Stimulated activated CD8-positive, alpha-beta memory T cell treated with anti-CD3 and anti-CD28 coated beads, Interleukin-12 subunit alpha, Interleukin-12 subunit beta, amount 100 ng/mL, for 4 hours (primary cell): ENCODE results near the gene METTL16.
A peak's percentile ranks its signal among the peaks of the same experiment; 100 is the strongest.
"Not testable (repeated sequence)": the region's sequence is repeated elsewhere in the genome, so short reads cannot be mapped to it uniquely, and the experiment has no call there.

Source experiments
- DNase-seq: peaks from one replicate; pipeline ENCODE4 v3.0.0-alpha.2; 2020; ENCODE audit warnings: low read depth

The METTL16 gene

GRCh38 chr17:2450016-2450650, 61.6 kb downstream of the METTL16 start:
- DNase-seq: no peak

DNA sequence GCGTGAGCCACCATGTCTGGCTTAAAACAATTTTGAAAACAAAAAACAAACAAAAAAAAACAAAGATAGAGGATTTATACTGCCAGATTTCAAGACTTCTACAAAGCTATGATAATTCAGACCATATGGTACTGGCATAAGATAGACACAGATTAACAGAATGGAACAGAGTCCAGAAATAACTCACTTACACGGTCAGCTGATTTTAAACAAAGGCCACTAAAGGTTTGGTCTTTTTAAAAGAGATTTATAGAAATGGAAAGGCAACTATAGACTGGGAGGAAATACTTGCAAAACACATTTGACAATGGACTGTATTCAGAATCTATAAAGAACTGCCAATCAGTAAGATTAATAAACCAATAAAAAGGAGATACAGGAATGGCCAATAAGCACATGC, 62.2 kb downstream of the METTL16 start:
- no peak for DNase-seq

- DNase-seq: not testable (repeated sequence)
Measured at GRCh38 chr17:2447479-2447878, 64.2 kb downstream of the METTL16 start.

DNA sequence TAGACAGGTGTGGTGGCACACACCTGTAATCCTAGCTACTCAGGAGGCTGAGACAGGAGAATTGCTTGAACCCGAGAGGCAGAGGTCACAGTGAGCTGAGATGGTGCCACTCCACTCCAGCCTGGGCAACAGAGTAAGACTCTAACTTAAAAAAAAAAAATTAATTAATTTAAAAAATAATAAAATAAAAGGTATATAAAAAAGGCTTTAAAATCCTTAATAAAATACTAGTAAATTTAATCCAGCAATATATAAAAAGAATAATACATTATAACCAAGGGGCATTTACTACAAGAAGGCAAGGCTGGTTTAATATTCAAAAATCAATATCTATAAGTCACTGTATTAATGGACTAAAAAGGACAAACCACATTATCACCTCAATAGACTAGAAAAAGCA, 66.0 kb downstream of the METTL16 start:
- DNase-seq: no peak

GRCh38 chr17:2444382-2444781, 67.3 kb downstream of the METTL16 start:
- no peak for DNase-seq

DNA sequence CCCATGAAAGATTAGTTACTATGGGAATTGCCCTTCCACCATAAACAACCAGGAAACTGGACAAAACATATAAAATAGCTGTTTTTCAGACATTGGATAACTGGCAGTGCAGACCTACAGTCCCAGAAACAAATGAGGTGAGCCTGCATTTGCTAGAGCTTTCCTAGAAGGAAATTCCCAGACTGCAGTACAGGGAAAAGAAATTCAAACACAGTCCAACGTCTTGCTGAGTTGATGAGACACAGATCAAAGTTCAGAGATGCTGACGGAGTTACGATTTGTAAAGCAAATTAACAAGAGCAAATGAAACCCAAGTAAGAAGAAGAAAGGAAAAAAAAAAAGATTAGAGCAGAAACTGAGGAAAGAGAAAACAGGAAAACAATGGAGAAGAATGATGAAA, 69.5 kb downstream of the METTL16 start:
- no peak for DNase-seq

GRCh38 chr17:2440930-2441329, 70.8 kb downstream of the METTL16 start:
- no peak for DNase-seq

GRCh38 chr17:2439997-2440396, 71.7 kb downstream of the METTL16 start:
- not testable (repeated sequence) for DNase-seq

DNA sequence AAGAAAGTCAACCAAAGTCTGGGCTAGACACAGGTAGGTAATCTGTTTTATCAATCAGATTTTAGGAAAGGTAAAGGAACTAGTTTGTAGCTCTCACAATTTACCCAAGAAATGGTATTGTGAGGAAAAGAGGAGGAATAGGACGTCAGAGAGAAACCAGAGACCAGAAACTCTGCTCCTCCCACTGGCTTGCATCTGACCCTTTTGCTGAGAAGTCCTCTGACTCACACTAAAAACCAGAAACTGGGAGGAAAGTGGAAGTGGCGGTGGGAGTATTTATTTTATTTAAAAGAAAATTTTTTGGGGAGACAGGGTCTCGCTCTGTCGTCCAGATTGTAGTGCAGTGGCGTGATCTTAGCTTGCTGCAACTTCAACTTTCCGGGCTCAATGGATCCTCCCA, 72.9 kb downstream of the METTL16 start:
- no peak for DNase-seq

DNA sequence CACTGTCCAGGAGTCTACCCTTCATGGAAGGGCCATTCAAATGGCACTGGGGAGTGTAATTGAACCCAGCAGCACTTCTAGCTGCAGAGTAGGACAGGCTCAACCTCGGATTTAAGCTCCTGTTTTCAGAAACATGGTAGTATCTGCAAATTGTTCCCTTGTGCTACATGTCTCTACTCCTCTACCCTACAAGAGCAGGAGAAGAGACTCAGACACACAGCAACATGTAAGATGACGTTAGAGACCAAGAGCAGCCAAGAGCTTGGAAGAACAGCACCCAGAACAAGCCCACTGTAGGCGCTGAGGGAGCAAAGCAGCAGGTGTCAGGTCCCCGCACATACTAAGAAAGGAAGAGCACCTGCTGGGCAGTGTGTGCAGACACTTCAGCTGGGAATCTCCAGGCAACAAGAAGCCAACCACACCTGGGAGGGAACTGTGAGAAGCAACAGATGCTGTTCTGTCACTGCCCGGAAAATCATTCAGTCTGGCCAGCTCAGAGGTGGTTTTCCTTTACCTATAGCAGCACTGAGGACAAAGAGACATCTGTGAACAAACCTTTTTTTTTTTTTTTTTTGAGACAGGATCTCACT, 75.3 kb downstream of the METTL16 start:
- DNase-seq: no peak

DNA sequence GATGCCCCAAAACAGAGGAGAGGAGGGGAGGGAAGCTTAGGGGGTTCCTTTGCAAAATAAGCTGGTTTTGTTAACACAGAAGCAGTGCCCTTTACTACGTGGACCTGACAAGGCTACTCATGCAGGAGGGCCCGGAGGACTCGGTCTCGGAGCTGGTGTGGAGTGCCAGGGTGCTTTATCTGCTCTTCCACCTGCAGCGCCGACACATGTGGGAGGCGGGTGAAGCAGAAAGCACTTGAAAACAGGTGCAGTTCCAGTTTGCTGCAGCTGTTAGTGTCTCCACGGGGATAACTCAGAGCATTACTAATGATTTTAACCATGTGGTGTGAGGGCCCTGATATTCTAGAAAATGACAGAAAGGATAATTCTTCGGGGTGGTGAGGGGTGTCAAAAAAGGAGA, 75.8 kb downstream of the METTL16 start:
- no peak for DNase-seq

DNA sequence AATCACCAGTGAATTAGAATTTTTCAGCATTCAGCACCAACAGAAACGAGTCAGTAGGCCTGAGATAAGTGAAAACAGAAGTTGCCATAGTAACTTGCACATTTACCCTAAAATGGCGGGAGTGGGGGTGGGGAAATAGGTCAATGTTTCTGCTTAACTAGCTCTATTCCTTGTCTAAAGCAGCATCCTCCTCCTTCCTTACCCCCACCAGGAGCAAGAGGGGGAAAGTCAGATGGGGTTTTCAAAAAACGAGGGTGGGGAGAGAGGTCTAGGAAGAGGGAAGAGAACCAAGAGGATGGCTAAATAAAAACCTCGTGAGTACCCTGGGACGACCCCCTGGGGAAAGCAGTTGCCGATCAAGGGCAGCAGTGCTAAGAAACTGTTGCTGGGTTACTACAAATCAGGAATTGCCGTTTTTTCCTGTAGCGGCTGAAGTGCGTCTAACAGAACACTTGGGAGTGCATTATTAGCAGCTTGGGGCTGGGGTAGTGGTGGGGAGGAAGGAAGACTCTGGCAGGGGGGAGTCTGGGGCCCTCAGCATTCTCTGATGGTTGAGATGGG, 76.4 kb downstream of the METTL16 start:
- no peak for DNase-seq

DNA sequence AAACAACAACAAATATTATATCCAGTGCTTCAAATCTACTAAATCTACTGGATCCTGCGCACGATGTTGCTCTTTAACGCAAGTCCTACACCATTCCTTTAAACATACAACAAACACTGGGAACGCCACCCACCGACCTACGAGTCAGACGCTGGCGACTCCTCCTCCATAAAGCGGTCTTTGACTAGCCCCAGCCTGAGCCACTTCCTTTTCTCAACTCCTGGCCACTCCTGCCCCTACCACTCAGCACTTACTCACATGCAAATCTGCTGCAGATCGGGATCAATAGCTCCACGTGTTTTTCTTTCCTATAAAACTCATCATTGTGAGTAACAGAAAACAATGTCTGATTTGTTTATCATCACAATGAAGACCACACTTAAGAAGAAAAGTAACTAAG, 78.0 kb downstream of the METTL16 start:
- DNase-seq: no peak

GRCh38 chr17:2427910-2428309, 83.8 kb downstream of the METTL16 start:
- no peak for DNase-seq

DNA sequence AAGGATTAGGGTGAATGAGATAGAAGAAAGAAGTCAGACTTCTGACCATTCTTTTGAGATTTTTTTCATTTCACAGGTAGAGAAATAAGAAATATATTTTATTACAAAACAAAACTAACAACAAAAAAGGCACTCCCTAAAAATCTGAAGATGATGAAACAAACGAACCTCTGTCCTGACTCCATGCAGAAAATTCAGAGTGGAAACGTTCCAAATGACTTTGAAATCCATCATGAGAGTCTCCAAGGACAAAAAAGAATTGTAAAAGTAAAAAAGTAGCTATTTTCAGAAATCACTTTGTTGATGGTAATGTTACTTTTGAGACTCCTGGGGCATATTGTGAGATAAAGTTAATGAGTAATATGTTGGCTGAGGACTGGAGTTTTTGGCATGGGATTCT, 84.5 kb downstream of the METTL16 start:
- no peak for DNase-seq

- DNase-seq: no peak
Measured at GRCh38 chr17:2423271-2423670, 88.4 kb downstream of the METTL16 start.

DNA sequence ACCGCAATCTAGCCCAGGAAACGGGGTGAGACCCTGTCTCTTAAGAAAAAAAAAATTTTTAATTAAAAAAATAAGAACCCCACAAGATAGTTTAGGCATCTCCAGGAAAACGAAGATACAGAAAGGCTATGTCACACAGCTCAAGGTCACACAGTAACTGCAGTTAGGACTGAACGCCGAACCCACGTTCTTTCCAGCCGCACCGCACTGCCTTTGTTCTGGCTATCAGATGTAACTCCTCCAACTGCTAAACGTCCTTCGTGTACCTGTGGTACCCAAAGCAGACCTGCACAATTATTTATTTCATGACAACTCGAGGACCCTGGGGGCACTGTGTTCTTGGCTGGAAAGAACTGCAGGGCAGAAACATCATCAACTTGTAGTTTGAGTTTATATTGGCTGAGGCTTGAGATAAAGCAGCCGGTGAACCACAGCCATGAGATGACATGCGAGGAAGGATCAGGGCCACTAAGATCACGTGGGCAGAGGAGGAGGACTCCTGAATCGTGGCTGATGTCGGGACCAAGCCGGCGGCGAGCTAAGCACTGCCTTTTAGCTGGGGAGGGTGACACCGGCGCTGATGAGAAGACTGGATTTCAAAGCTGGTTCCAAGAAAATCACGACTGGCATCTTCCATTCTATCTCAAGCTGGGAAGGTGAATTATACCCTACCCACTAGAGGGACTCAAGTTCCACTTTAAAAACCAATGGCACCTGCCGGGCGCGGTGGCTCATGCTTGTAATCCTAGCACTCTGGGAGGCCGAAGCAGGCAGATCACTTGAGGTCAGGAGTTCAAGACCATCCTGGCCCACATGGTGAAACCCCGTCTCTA, 90.2 kb downstream of the METTL16 start:
- no peak for DNase-seq

GRCh38 chr17:2420176-2420575, 91.5 kb downstream of the METTL16 start:
- DNase-seq: no peak

- no peak for DNase-seq
Measured at GRCh38 chr17:2419486-2419885, 92.2 kb downstream of the METTL16 start.

DNA sequence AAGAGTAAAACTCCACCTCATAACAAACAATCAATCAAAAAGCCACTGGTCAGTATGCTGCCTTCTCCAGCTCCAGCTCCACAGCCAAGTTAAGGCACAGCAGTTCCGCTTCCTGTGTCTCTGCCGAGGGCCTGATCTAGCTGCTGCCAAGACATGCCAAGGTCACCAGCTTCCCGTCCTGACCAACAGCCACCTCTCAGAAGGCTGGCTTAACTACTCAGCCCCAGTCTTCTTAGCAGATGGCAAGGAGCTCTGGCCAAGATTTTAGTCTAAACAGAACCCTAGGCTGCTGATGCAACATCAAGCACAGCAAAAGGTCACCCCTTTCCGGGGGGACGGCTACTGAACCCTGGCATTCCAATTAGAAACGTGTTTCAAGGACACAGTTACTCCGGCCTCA, 93.1 kb downstream of the METTL16 start:
- DNase-seq: no peak

DNA sequence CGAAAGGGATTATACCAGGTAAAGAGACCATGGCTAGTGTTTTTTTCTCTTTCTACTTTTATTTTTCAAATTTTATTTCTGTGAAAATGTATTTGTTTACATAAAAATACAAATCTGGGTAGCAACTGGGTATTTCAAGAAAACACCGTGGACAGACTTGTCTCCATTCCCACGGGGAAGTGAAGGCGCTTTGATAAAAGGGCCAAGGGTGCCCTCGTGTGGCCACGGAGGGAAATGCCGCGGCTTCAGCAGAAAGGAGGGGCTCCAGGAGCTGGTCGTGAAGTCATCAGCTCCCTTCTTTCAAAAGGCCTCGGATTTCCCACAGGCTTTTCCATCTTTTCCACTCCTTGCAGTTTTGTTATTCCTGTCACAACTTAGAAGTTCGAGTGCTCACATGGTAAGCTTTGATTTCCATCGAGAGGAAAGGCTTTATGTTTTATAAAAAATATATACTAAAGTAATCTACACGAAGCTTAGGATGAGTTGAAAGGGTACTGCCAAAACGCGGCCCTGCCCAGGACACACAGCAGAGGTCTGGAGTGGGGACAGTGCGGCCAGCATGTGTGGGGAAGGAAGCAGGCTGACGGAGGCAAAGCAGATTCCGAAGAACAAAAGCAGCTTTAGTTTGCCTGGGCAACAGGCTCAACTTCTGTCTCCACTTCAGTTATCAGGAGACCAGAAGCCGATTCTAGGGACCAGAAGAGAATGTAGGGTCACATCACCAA, 95.5 kb downstream of the METTL16 start:
- peak; percentile 72 for DNase-seq

DNA sequence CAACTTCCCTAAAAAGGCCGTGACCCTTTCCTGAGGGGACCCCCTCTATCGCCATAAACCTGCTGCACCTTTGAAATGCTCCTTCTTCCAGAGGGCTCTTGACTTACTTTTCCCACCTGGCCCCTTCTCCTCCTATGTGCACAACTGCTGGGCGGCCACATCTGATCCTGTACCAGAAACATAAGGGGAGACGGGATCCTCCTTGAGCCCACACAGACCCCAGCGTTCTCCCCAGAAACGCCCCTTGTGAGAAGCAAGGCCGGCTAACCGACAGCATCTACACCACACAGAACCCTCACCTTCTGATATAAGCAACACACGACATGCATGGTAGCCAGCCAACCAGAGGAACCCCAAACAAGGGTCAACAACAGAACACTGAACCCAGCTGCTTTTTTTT, 96.6 kb downstream of the METTL16 start:
- DNase-seq: no peak
